ENCODE measurements around the gene RXFP4. TPM values are rescaled to one million over a fixed set of nuclear protein-coding genes. Genes with fewer than 3 reads are reported as not detected.

The RXFP4 gene
- total RNA-seq, 1 donor from 2014 or later, result not detected

DNA sequence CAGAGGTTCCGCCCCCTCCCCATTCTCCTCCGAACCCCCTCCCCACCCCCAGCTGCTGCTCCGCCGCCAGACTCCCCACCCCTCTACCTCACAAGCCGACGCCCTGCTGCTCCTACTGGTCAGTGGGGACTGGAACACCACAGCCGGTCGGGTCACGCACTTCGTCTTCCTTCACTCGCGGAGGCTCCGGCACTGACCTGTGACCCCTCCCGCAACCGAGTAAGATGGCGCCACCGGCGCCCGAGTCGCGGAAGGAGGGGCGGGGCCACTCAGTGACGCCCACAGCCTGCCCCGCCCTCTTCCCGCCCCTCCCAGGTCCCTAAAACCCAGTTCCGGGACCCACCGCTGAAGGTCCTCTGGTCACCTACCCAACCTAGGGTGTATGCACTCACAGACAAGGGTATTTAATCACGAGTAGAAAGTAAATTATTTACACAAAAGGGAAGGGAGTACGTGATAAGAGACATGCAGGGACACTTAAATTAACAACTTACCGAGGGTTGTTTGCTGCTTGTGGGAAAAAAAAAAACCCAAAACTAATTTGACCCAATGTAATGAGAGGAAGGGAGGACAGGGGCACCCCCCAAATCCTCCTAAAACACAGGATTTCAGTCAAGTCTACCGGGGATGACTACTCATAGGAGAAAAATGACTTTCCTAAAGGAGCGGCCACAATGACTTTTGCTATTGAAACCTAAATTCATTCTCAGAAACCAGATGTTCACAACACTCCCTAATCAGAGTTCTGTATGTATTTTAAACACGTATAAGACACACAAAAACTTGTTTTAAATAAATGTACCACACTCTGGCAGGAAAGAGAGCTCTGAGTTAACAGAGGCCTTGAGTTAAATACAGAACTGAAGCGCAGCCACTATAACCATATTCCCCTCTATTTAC, 30.0 kb upstream of the RXFP4 start, which contains the start of gene RIT1:
Gene RIT1, minus strand, starts transcription at position 194 of the 900 bp plus-strand sequence. CDS start 588 bp downstream, outside the sequence.
- DNase-seq (ENCODE audit: low read depth) (peak; percentile 67), FAIRE-seq (no peak)
- Histone ChIP-seq H3K36me3 (ENCODE audit: control insufficient read depth, insufficient read depth, low read length) (peaks cover 14% of the 10 kb centered on the region), H3K27me3 (ENCODE audit: control insufficient read depth, insufficient read depth, low read length) (no peaks in the 10 kb centered on the region), H3K4me3 (ENCODE audit: low read depth, low read length) (peak within 1 kb of the TSS; percentile 69)
- TF ChIP-seq, protein P1, sequence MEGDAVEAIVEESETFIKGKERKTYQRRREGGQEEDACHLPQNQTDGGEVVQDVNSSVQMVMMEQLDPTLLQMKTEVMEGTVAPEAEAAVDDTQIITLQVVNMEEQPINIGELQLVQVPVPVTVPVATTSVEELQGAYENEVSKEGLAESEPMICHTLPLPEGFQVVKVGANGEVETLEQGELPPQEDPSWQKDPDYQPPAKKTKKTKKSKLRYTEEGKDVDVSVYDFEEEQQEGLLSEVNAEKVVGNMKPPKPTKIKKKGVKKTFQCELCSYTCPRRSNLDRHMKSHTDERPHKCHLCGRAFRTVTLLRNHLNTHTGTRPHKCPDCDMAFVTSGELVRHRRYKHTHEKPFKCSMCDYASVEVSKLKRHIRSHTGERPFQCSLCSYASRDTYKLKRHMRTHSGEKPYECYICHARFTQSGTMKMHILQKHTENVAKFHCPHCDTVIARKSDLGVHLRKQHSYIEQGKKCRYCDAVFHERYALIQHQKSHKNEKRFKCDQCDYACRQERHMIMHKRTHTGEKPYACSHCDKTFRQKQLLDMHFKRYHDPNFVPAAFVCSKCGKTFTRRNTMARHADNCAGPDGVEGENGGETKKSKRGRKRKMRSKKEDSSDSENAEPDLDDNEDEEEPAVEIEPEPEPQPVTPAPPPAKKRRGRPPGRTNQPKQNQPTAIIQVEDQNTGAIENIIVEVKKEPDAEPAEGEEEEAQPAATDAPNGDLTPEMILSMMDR (IDR thresholded peaks at IDR 0.05; ENCODE audit: insufficient read depth, low read length, severe bottlenecking), result no peak

GRCh38 chr1:155912056-155912536, 29.3 kb upstream of the RXFP4 start:
- Histone ChIP-seq H3K27me3 (ENCODE audit: control insufficient read depth, insufficient read depth, low read length) (no peaks in the 10 kb centered on the region), H3K4me3 (ENCODE audit: low read depth, low read length) (no peak overlapping the region), H3K36me3 (ENCODE audit: control insufficient read depth, insufficient read depth, low read length) (peaks cover 13% of the 10 kb centered on the region)
- FAIRE-seq (no peak), DNase-seq (ENCODE audit: low read depth) (peak; percentile 17)
- TF ChIP-seq, protein P1 (IDR thresholded peaks at IDR 0.05; ENCODE audit: insufficient read depth, low read length, severe bottlenecking), result no peak

DNA sequence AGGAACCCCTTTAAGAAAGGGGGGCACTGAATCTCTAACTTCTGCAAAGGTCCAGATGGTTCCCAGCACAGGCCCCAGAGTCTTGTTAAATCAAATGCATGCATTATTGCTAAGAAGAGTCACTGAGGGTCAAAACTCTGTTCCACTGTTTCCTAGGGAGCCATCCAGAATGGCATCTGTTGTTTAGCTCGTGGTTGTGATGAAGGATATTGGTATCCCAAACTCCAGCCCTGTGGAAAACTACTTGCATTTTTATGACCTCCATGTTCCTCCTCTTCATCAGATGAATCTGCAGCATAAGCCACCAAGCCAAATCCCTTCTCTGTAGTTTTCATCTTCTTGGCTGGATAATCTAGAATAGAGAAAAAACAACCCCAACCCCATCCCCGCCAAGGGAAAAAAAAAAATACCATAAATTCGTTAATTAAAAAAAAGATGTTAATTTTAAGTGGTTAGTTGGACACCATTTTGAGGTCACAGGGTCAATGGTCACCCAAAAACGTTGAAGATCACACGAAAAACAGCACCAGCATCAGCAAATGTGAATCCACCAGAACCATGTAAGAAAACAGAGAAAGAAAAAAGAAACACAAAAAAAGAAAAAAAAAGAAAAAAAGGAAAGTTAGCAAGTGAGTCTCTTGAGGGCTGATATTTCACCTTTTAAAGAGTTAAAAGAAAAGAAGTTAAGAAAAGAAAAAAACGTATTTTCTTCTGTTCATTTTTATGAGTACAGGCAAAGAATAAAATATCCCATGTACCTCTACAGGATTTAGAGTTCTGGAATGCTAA, 27.3 kb upstream of the RXFP4 start:
- TF ChIP-seq, protein P1 (IDR thresholded peaks at IDR 0.05; ENCODE audit: insufficient read depth, low read length, severe bottlenecking), result no peak
- DNase-seq (ENCODE audit: low read depth) (no peak), FAIRE-seq (no peak)
- Histone ChIP-seq H3K36me3 (ENCODE audit: control insufficient read depth, insufficient read depth, low read length) (peaks cover 18% of the 10 kb centered on the region), H3K27me3 (ENCODE audit: control insufficient read depth, insufficient read depth, low read length) (no peaks in the 10 kb centered on the region), H3K4me3 (ENCODE audit: low read depth, low read length) (no peak overlapping the region)

- TF ChIP-seq, protein P1 (IDR thresholded peaks at IDR 0.05; ENCODE audit: insufficient read depth, low read length, severe bottlenecking), result no peak
- no peak for DNase-seq (ENCODE audit: low read depth)
- Histone ChIP-seq H3K36me3 (ENCODE audit: control insufficient read depth, insufficient read depth, low read length) (peaks cover 29% of the 10 kb centered on the region), H3K4me3 (ENCODE audit: low read depth, low read length) (no peak overlapping the region), H3K27me3 (ENCODE audit: control insufficient read depth, insufficient read depth, low read length) (no peaks in the 10 kb centered on the region)
- no peak for FAIRE-seq
Measured at GRCh38 chr1:155918660-155919059, 22.8 kb upstream of the RXFP4 start.

DNA sequence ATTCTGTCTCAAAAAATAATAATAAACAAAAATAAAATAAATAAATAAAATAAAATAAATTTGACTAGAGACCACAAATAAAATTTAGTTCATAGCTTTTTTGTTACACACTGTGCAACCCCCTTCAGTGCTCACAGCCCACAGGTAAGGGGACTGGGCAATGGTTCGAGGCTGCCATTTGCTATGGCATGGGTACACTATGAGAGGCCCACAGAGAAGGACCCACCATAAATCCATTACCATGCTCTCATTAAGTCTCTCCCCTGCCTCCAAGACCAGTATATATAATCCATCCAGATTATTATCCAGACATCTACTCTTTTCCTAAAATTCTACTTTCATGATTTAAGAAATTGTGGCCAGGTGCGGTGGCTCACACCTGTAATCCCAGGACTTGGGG, 21.6 kb upstream of the RXFP4 start:
- H3K36me3 ChIP-seq (ENCODE audit: control insufficient read depth, insufficient read depth, low read length), result peaks cover 28% of the 10 kb centered on the region
- no peaks in the 10 kb centered on the region for H3K27me3 ChIP-seq (ENCODE audit: control insufficient read depth, insufficient read depth, low read length)
- TF ChIP-seq, protein P1 (IDR thresholded peaks at IDR 0.05; ENCODE audit: insufficient read depth, low read length, severe bottlenecking), result no peak
- DNase-seq (ENCODE audit: low read depth), result no peak
- H3K4me3 ChIP-seq (ENCODE audit: low read depth, low read length), result no peak overlapping the region
- FAIRE-seq, result no peak

All from bronchial epithelial cell (primary cell).